WTC11 (cell line): ENCODE results near the gene MARCKSL1. TPM values are rescaled to one million over a fixed set of nuclear protein-coding genes. Genes with fewer than 3 reads are reported as not detected.
"Not testable (repeated sequence)": the region's sequence is repeated elsewhere in the genome, so short reads cannot be mapped to it uniquely, and the experiment has no call there.

Source experiments
- ATAC-seq: fragments of 200-7000 bp; cut with Tn5 transposase; 2 replicates; pipeline ENCODE4 v1.10.0; 2021; ENCODE audit warnings: mild to moderate bottlenecking, moderate library complexity
- CTCF ChIA-PET: fragments of 300-600 bp; sonication (Branson Sonifier 250); formaldehyde crosslinking; loops from one replicate; lab custom pipeline; 2021; ENCODE audit warnings: antibody characterized with exemption; lab: Charles Lee
- POLR2A ChIA-PET: fragments of 350-600 bp; sonication (Branson Sonifier 250); formaldehyde crosslinking; loops from one replicate; lab custom pipeline; 2021; ENCODE audit warnings: antibody characterized with exemption; lab: Charles Lee
- DNase-seq: peaks from one replicate; pipeline ENCODE4 v3.0.0; 2021; ENCODE audit warnings: low spot score
- H3K27ac Mint-ChIP-seq: 2 replicates; pipeline ENCODE4 v1.8.0; 2021; ENCODE audit warnings: mixed read lengths
- H3K27me3 Mint-ChIP-seq: 2 replicates; pipeline ENCODE4 v1.8.0; 2021; ENCODE audit warnings: low read depth, mild to moderate bottlenecking, moderate library complexity, mixed read lengths
- H3K36me3 Mint-ChIP-seq: 2 replicates; pipeline ENCODE4 v1.8.0; 2021; ENCODE audit warnings: mixed read lengths
- H3K4me1 Mint-ChIP-seq: 2 replicates; pipeline ENCODE4 v1.8.0; 2022; ENCODE audit warnings: mixed read lengths
- H3K4me3 Mint-ChIP-seq: 2 replicates; pipeline ENCODE4 v1.8.0; 2021; ENCODE audit warnings: mild to moderate bottlenecking, moderate library complexity, mixed read lengths
- H3K9me3 Mint-ChIP-seq: 2 replicates; pipeline ENCODE4 v1.8.0; 2021; ENCODE audit warnings: mixed read lengths
- ATF2 ChIP-seq: sonication (generic); formaldehyde crosslinking; IDR thresholded peaks from 2 replicates; pipeline ENCODE4 v1.8.1; 2022; ENCODE audit warnings: low read depth, missing genetic modification reagents, borderline replicate concordance
- ETV6 ChIP-seq: sonication (generic); formaldehyde crosslinking; IDR thresholded peaks from 2 replicates; pipeline ENCODE4 v1.8.1; 2022; ENCODE audit warnings: mild to moderate bottlenecking, missing genetic modification reagents
- FOXP4 ChIP-seq: sonication (generic); formaldehyde crosslinking; IDR thresholded peaks from 2 replicates; pipeline ENCODE4 v1.8.0; 2022; ENCODE audit warnings: mild to moderate bottlenecking, missing genetic modification reagents
- GTF2I ChIP-seq: fragments of 250-450 bp; sonication (Bioruptor Pico); conservative IDR thresholded peaks from 2 replicates; pipeline ENCODE4 v1.4.0; 2021; ENCODE audit warnings: mild to moderate bottlenecking
- HMGXB4 ChIP-seq: sonication (generic); formaldehyde crosslinking; IDR thresholded peaks from 2 replicates; pipeline ENCODE4 v1.8.1; 2023; ENCODE audit warnings: mild to moderate bottlenecking, moderate library complexity, missing genetic modification reagents
- IRF1 ChIP-seq: sonication (generic); formaldehyde crosslinking; IDR thresholded peaks from 2 replicates; pipeline ENCODE4 v1.8.0; 2023; ENCODE audit warnings: missing genetic modification reagents
- MXD4 ChIP-seq: fragments of 250-450 bp; sonication (Bioruptor Pico); IDR thresholded peaks from 2 replicates; pipeline ENCODE4 v1.8.0; 2021; ENCODE audit warnings: mild to moderate bottlenecking, moderate library complexity, borderline replicate concordance
- NFYB ChIP-seq: sonication (generic); formaldehyde crosslinking; conservative IDR thresholded peaks from 2 replicates; pipeline ENCODE4 v1.8.0; 2022; ENCODE audit warnings: low read depth, missing genetic modification reagents
- RELA ChIP-seq: sonication (generic); formaldehyde crosslinking; IDR thresholded peaks from 2 replicates; pipeline ENCODE4 v1.8.1; 2022; ENCODE audit warnings: missing genetic modification reagents, mild to moderate bottlenecking, borderline replicate concordance
- SMAD3 ChIP-seq: sonication (generic); formaldehyde crosslinking; IDR thresholded peaks from 2 replicates; pipeline ENCODE4 v1.8.0; 2022; ENCODE audit warnings: missing genetic modification reagents, mild to moderate bottlenecking, borderline replicate concordance
- SOX15 ChIP-seq: fragments of 250-450 bp; sonication (Bioruptor Pico); IDR thresholded peaks from 2 replicates; pipeline ENCODE4 v1.9.0; 2021; ENCODE audit warnings: mild to moderate bottlenecking
- SP1 ChIP-seq: sonication (generic); formaldehyde crosslinking; conservative IDR thresholded peaks from 2 replicates; pipeline ENCODE4 v1.8.1; 2022; ENCODE audit warnings: missing genetic modification reagents
- STAT6 ChIP-seq: sonication (generic); formaldehyde crosslinking; conservative IDR thresholded peaks from 2 replicates; pipeline ENCODE4 v1.8.1; 2023; ENCODE audit warnings: mild to moderate bottlenecking, low read depth, missing genetic modification reagents, moderate library complexity
- USF1 ChIP-seq: sonication (generic); formaldehyde crosslinking; IDR thresholded peaks from 2 replicates; pipeline ENCODE4 v1.8.0; 2022; ENCODE audit warnings: mild to moderate bottlenecking, missing genetic modification reagents
- ZBTB21 ChIP-seq: sonication (generic); formaldehyde crosslinking; IDR thresholded peaks from 2 replicates; pipeline ENCODE4 v1.8.1; 2023; ENCODE audit warnings: mild to moderate bottlenecking, missing genetic modification reagents, borderline replicate concordance
- ZNF121 ChIP-seq: sonication (generic); formaldehyde crosslinking; IDR thresholded peaks from 2 replicates; pipeline ENCODE4 v1.8.0; 2023; ENCODE audit warnings: missing genetic modification reagents
- ZNF416 ChIP-seq: fragments of 250-450 bp; sonication (Bioruptor Pico); IDR thresholded peaks from 2 replicates; pipeline ENCODE4 v1.9.0; 2021; ENCODE audit warnings: mild to moderate bottlenecking, inconsistent platforms
- total RNA-seq: library from RNA; stranded (reverse); gene quantifications from 3 replicates; pipeline ENCODE4 v1.2.3, GENCODE V29; 2021

The MARCKSL1 gene
- total RNA-seq, 1 experiment from 2014 or later = 450 TPM

GRCh38 chr1:32299327-32299726 lies 36.7 kb downstream of the MARCKSL1 start:
- H3K9me3 Mint-ChIP-seq = peaks cover 6% of the 10 kb centered on the region; the same call in 1 of the 2 replicates
- CTCF ChIA-PET = interaction anchor here (3.2 kb wide), 1 partner anchor 84 kb away, joined by 10 read pairs; no protein-coding TSS in a partner anchor
- DNase-seq (no peak), ATAC-seq (no peak)
- no peaks in the 10 kb centered on the region for H3K27me3 Mint-ChIP-seq
- H3K27ac Mint-ChIP-seq = no peak overlapping the region
- TF ChIP-seq ZBTB21 (CRISPR knock-in tag) = no peak
- TF ChIP-seq STAT6 (CRISPR knock-in tag) = no peak
- peaks cover 11% of the 10 kb centered on the region for H3K4me1 Mint-ChIP-seq
- peaks cover 34% of the 10 kb centered on the region for H3K36me3 Mint-ChIP-seq
- POLR2A ChIA-PET = no interaction called here
- H3K4me3 Mint-ChIP-seq = no peak overlapping the region

- H3K9me3 Mint-ChIP-seq, H3K27ac Mint-ChIP-seq, H3K4me3 Mint-ChIP-seq, POLR2A ChIA-PET, DNase-seq, H3K27me3 Mint-ChIP-seq, ATAC-seq: not testable (repeated sequence)
- H3K4me1 Mint-ChIP-seq = peaks cover 11% of the 10 kb centered on the region
- H3K36me3 Mint-ChIP-seq = peaks cover 23% of the 10 kb centered on the region
- CTCF ChIA-PET = interaction anchor here (0.6 to 3.2 kb wide), 2 partner anchors 50 to 83 kb away, joined by 3 to 10 read pairs; no protein-coding TSS in a partner anchor
Measured at GRCh38 chr1:32298211-32298610, 37.8 kb downstream of the MARCKSL1 start.

- peak within 1 kb of the TSS; percentile 99 for H3K4me3 Mint-ChIP-seq
- CTCF ChIA-PET = interaction anchor here (0.5 to 2.0 kb wide), 4 partner anchors 32 to 836 kb away, joined by 3 to 18 read pairs (median 4); no protein-coding TSS in a partner anchor
- peak; percentile 91 for ATAC-seq
- H3K4me1 Mint-ChIP-seq = peaks cover 23% of the 10 kb centered on the region
- peak within 1 kb of the TSS; percentile 85 for H3K27ac Mint-ChIP-seq
- H3K9me3 Mint-ChIP-seq = no peaks in the 10 kb centered on the region
- POLR2A ChIA-PET = interaction anchor here (0.6 to 2.6 kb wide), 5 partner anchors 17 to 65 kb away, joined by 3 to 8 read pairs (median 5); no protein-coding TSS in a partner anchor
- peak; percentile 91 for DNase-seq
- peaks cover 7% of the 10 kb centered on the region for H3K36me3 Mint-ChIP-seq
- no peaks in the 10 kb centered on the region for H3K27me3 Mint-ChIP-seq
- 0 out of 2 replicates have a peak, but pooled peaks have one; percentile 2 for TF ChIP-seq SMAD3
- peak; percentile 57; the same call in 1 of the 2 replicates for TF ChIP-seq ZNF121 (CRISPR knock-in tag)
- TF ChIP-seq MXD4 (CRISPR knock-in tag) = no peak
- TF ChIP-seq SOX15 (CRISPR knock-in tag) = no peak
- TF ChIP-seq ATF2 (CRISPR knock-in tag) = no peak
- 0 out of 2 replicates have a peak, but pooled peaks have one; percentile 35 for TF ChIP-seq HMGXB4 (CRISPR knock-in tag)
- peak; percentile 74; the same call in 1 of the 2 replicates for TF ChIP-seq IRF1 (CRISPR knock-in tag)
- TF ChIP-seq RELA (CRISPR knock-in tag) = 0 out of 2 replicates have a peak, but pooled peaks have one; percentile 37
- peak; percentile 93 for TF ChIP-seq ETV6
- TF ChIP-seq SP1 (CRISPR knock-in tag) = peak; percentile 58; the same call in 1 of the 2 replicates
- 0 out of 2 replicates have a peak, but pooled peaks have one; percentile 36 for TF ChIP-seq USF1 (CRISPR knock-in tag)
- peak; percentile 89; the same call in 1 of the 2 replicates for TF ChIP-seq FOXP4
- peak; percentile 83 for TF ChIP-seq NFYB (CRISPR knock-in tag)
- peak; percentile 99 for TF ChIP-seq GTF2I (CRISPR knock-in tag)
- TF ChIP-seq ZNF416 (CRISPR knock-in tag) = peak; percentile 68; the same call in 1 of the 2 replicates
Measured at GRCh38 chr1:32291708-32292538, 44.1 kb downstream of the MARCKSL1 start, which contains the start of gene HDAC1. HDAC1 (plus strand) TSS chr1:32292083; CDS start chr1:32292170, 87 bp downstream.
